ENCODE results near the gene BRINP2. TPM values are rescaled to one million over a fixed set of nuclear protein-coding genes. Genes with fewer than 3 reads are reported as not detected.
"Not testable (repeated sequence)": the region's sequence is repeated elsewhere in the genome, so short reads cannot be mapped to it uniquely, and the experiment has no call there.

BRINP2 gene
- total RNA-seq, 1 experiment from 2014 or later, result 0.24 TPM

- ChIA-PET POLR2A (no interaction called here), CTCF (no interaction called here)
- no peaks in the 10 kb centered on the region for H3K27me3 Mint-ChIP-seq (ENCODE audit: low read depth)
- H3K27ac Mint-ChIP-seq, result no peak overlapping the region
- H3K9me3 Mint-ChIP-seq, result peaks cover 18% of the 10 kb centered on the region
- ATAC-seq, result no peak
- TF ChIP-seq IRF2 (CRISPR knock-in tag; IDR thresholded peaks at IDR 0.05; ENCODE audit: borderline replicate concordance, low read depth), result no peak
- TF ChIP-seq, protein P1, sequence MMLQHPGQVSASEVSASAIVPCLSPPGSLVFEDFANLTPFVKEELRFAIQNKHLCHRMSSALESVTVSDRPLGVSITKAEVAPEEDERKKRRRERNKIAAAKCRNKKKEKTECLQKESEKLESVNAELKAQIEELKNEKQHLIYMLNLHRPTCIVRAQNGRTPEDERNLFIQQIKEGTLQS (CRISPR knock-in tag; conservative IDR thresholded peaks at IDR 0.05), result no peak
- TF ChIP-seq, protein P2, sequence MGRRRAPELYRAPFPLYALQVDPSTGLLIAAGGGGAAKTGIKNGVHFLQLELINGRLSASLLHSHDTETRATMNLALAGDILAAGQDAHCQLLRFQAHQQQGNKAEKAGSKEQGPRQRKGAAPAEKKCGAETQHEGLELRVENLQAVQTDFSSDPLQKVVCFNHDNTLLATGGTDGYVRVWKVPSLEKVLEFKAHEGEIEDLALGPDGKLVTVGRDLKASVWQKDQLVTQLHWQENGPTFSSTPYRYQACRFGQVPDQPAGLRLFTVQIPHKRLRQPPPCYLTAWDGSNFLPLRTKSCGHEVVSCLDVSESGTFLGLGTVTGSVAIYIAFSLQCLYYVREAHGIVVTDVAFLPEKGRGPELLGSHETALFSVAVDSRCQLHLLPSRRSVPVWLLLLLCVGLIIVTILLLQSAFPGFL (CRISPR knock-in tag; IDR thresholded peaks at IDR 0.05; ENCODE audit: borderline replicate concordance), result no peak
- TF ChIP-seq NR3C1 (CRISPR knock-in tag; conservative IDR thresholded peaks at IDR 0.05; ENCODE audit: low read depth), result no peak
- TF ChIP-seq FOXK1 (CRISPR knock-in tag; IDR thresholded peaks at IDR 0.05), result no peak
- no peak for TF ChIP-seq NFATC4 (CRISPR knock-in tag; IDR thresholded peaks at IDR 0.05)
- no peak for TF ChIP-seq E2F4 (CRISPR knock-in tag; IDR thresholded peaks at IDR 0.05; ENCODE audit: borderline replicate concordance, low read depth)
- TF ChIP-seq ZNF138 (CRISPR knock-in tag; conservative IDR thresholded peaks at IDR 0.05), result no peak
- TF ChIP-seq OVOL2 (CRISPR knock-in tag; IDR thresholded peaks at IDR 0.05; ENCODE audit: borderline replicate concordance), result no peak
- TF ChIP-seq HMGA2 (CRISPR knock-in tag; IDR thresholded peaks at IDR 0.05), result no peak
- TF ChIP-seq IRF1 (CRISPR knock-in tag; IDR thresholded peaks at IDR 0.05), result no peak
- TF ChIP-seq ZNF423 (CRISPR knock-in tag; IDR thresholded peaks at IDR 0.05), result no peak
- no peak for TF ChIP-seq E2F1 (CRISPR knock-in tag; IDR thresholded peaks at IDR 0.05)
- DNase-seq (ENCODE audit: low spot score), result no peak
- peaks cover 9% of the 10 kb centered on the region for H3K4me1 Mint-ChIP-seq
- H3K4me3 Mint-ChIP-seq, result no peak overlapping the region
- H3K36me3 Mint-ChIP-seq, result no peaks in the 10 kb centered on the region; the same call in 1 of the 2 replicates
Observed at GRCh38 chr1:177315761-177316160, 145.0 kb downstream of the BRINP2 start.

GRCh38 chr1:177321434-177321833 lies 150.7 kb downstream of the BRINP2 start:
- ATAC-seq; H3K27ac Mint-ChIP-seq; POLR2A ChIA-PET; DNase-seq (ENCODE audit: low spot score); H3K27me3 Mint-ChIP-seq (ENCODE audit: low read depth); H3K36me3 Mint-ChIP-seq; H3K4me3 Mint-ChIP-seq: not testable (repeated sequence)
- CTCF ChIA-PET, result interaction anchor here (1.2 kb wide), 1 partner anchor 34 kb away, joined by 4 read pairs; no protein-coding TSS in a partner anchor
- peaks cover 28% of the 10 kb centered on the region for H3K9me3 Mint-ChIP-seq
- peaks cover 18% of the 10 kb centered on the region for H3K4me1 Mint-ChIP-seq

GRCh38 chr1:177328251-177328650 lies 157.5 kb downstream of the BRINP2 start:
- no peaks in the 10 kb centered on the region; the same call in none of the 2 replicates for H3K27me3 Mint-ChIP-seq (ENCODE audit: low read depth)
- no peaks in the 10 kb centered on the region for H3K4me1 Mint-ChIP-seq
- no peak overlapping the region for H3K27ac Mint-ChIP-seq
- POLR2A ChIA-PET, result no interaction called here
- ATAC-seq (no peak), DNase-seq (ENCODE audit: low spot score) (no peak)
- peaks cover 10% of the 10 kb centered on the region for H3K9me3 Mint-ChIP-seq
- no peak for TF ChIP-seq HMGA2 (CRISPR knock-in tag; IDR thresholded peaks at IDR 0.05)
- no peak for TF ChIP-seq ZNF396 (CRISPR knock-in tag; IDR thresholded peaks at IDR 0.05; ENCODE audit: borderline replicate concordance)
- no peak for TF ChIP-seq AR (CRISPR knock-in tag; IDR thresholded peaks at IDR 0.05)
- TF ChIP-seq ZNF138 (CRISPR knock-in tag; conservative IDR thresholded peaks at IDR 0.05), result no peak
- H3K36me3 Mint-ChIP-seq, result peaks cover 4% of the 10 kb centered on the region; the same call in 1 of the 2 replicates
- no peak overlapping the region for H3K4me3 Mint-ChIP-seq
- CTCF ChIA-PET, result no interaction called here
